ENCODE results near the gene COL3A1. TPM values are rescaled to one million over a fixed set of nuclear protein-coding genes. Genes with fewer than 3 reads are reported as not detected.

COL3A1 gene
- total and polyA plus RNA-seq, 2 of the 8 experiments (the other 6 are each of a cell fraction or from before 2014, with no cell fraction given) = 0.07 to 0.11 TPM

GRCh38 chr2:188986839-188987238 is 12.7 kb downstream of the COL3A1 start:
- Histone ChIP-seq H3K36me3 (ENCODE audit: control insufficient read depth in 2 of 4, insufficient read depth in 4 of 4, low read length in 3 of 4) (no peaks in the 10 kb centered on the region), H2AFZ (ENCODE audit: low read length) (no peak overlapping the region), H3K9ac (replicated peaks in 1 of 4; ENCODE audit: extremely low read depth in 1 of 4, low read depth in 3 of 4, low read length in 3 of 4) (no peak overlapping the region), H3K23ac (ENCODE audit: insufficient read length) (no peak overlapping the region), H4K20me1 (replicated peaks in 1 of 2; ENCODE audit: control insufficient read depth in 1 of 2, insufficient read depth in 2 of 2, low read length in 2 of 2) (no peaks in the 10 kb centered on the region), H3K27me3 (replicated peaks in 1 of 4; ENCODE audit: control insufficient read depth in 3 of 4, extremely low read depth in 1 of 4, insufficient read depth in 3 of 4, low read length in 3 of 4) (no peaks in the 10 kb centered on the region), H3K27ac (ENCODE audit: low read depth, low read length) (no peak overlapping the region), H3K4me2 (ENCODE audit: insufficient read depth in 1 of 2, low read depth in 2 of 2, low read length in 2 of 2) (no peak overlapping the region), H2AK5ac (ENCODE audit: low read depth, low read length) (no peak overlapping the region), H2BK20ac (ENCODE audit: low read length) (no peak overlapping the region), H3K14ac (ENCODE audit: insufficient read length) (no peak overlapping the region), H3K4me1 (replicated peaks in 1 of 4; ENCODE audit: control insufficient read depth in 3 of 4, insufficient read depth in 4 of 4, low read length in 3 of 4) (no peaks in the 10 kb centered on the region), H4K5ac (ENCODE audit: insufficient read length, low read depth, low read length) (no peak overlapping the region), H3K4me3 (ENCODE audit: extremely low read depth in 1 of 4, insufficient read depth in 2 of 4, low read depth in 3 of 4, low read length in 4 of 4) (no peak overlapping the region), H2BK12ac (ENCODE audit: low read depth, low read length) (no peak overlapping the region), H3K23me2 (ENCODE audit: low read depth, low read length) (no peaks in the 10 kb centered on the region), H3K79me2 (ENCODE audit: control insufficient read depth in 1 of 2, insufficient read depth in 2 of 2, low read length in 2 of 2) (no peaks in the 10 kb centered on the region), H3K9me3 (ENCODE audit: insufficient read depth in 2 of 2, low read depth in 1 of 2, low read length in 1 of 2) (no peaks in the 10 kb centered on the region), H2BK15ac (ENCODE audit: low read length) (no peak overlapping the region), H2BK5ac (ENCODE audit: low read depth, low read length) (no peak overlapping the region), H2BK120ac (replicated peaks; ENCODE audit: low read depth, low read length) (no peak overlapping the region), H4K8ac (ENCODE audit: extremely low read depth, insufficient read depth, low read length) (no peak overlapping the region), H3K56ac (replicated peaks; ENCODE audit: insufficient read length, low read depth, low read length) (no peak overlapping the region), H3K79me1 (ENCODE audit: low read depth, low read length) (no peaks in the 10 kb centered on the region), H4K91ac (replicated peaks; ENCODE audit: insufficient read length, low read length) (no peak overlapping the region), H3K4ac (replicated peaks; ENCODE audit: insufficient read length, low read depth, low read length) (no peak overlapping the region), H3K18ac (ENCODE audit: extremely low read depth, low read length) (no peak overlapping the region)
- no peak for DNase-seq (ENCODE audit: low read depth in 1 of 2, low spot score in 2 of 2)
- WGBS, 2 experiments (ENCODE audit: extremely low coverage in 1 of 2, insufficient coverage in 1 of 2, insufficient read length in 1 of 2, insufficient replicate concordance in 2 of 2, low coverage in 1 of 2, low lambda C conversion rate in 2 of 2, missing lambda C conversion rate in 1 of 2) = 86% methylated on average over 4 of the region's 4 CpGs; no CpG with 5 or more reads in 1 of the 2 experiments
- FAIRE-seq = no peak
- CTCF ChIA-PET (ENCODE audit: partially characterized antibody) = interaction anchor here (1.2 kb wide), 2 partner anchors 11 to 464 kb away, joined by 3 read pairs; no protein-coding TSS in a partner anchor
- POLR2A ChIA-PET (ENCODE audit: partially characterized antibody) = no interaction called here
- TF ChIP-seq HDAC2 (IDR thresholded peaks at IDR 0.05; ENCODE audit: borderline replicate concordance in 1 of 2, low read depth in 2 of 2, low read length in 2 of 2) (no peak), CBX8 (IDR thresholded peaks at IDR 0.05; ENCODE audit: borderline replicate concordance, low read depth, low read length) (no peak), EGR1 (IDR thresholded peaks at IDR 0.05; ENCODE audit: borderline replicate concordance, low read depth, low read length) (no peak), USF2 (IDR thresholded peaks at IDR 0.05; ENCODE audit: low read length) (no peak), RAD21 (IDR thresholded peaks at IDR 0.05 in 1 of 2, conservative IDR thresholded peaks at IDR 0.05 in 1 of 2; ENCODE audit: low read depth in 2 of 2, low read length in 2 of 2) (no peak), MAFK (IDR thresholded peaks at IDR 0.05; ENCODE audit: low read depth, low read length) (no peak), TAF1 (IDR thresholded peaks at IDR 0.05; ENCODE audit: low read depth, low read length) (no peak), TCF12 (IDR thresholded peaks at IDR 0.05; ENCODE audit: low read depth, low read length) (no peak), KDM5A (IDR thresholded peaks at IDR 0.05; ENCODE audit: low read length) (no peak), RFX5 (IDR thresholded peaks at IDR 0.05; ENCODE audit: borderline replicate concordance, low read depth, low read length) (no peak), POU5F1 (IDR thresholded peaks at IDR 0.05; ENCODE audit: low read depth, low read length) (no peak), CREB1 (IDR thresholded peaks at IDR 0.05) (no peak), HDAC6 (IDR thresholded peaks at IDR 0.05; ENCODE audit: low read depth, low read length) (no peak), BCL11A (IDR thresholded peaks at IDR 0.05; ENCODE audit: low read depth in 2 of 2, low read length in 2 of 2) (no peak)

Data from H1 (cell line).